ENCODE results near the gene VSIG4. TPM values are rescaled to one million over a fixed set of nuclear protein-coding genes. Genes with fewer than 3 reads are reported as not detected.
"Not testable (repeated sequence)": the region's sequence is repeated elsewhere in the genome, so short reads cannot be mapped to it uniquely, and the experiment has no call there.

Gene VSIG4
- total and polyA plus RNA-seq, 2 experiments from 2014 or later = not detected

DNA sequence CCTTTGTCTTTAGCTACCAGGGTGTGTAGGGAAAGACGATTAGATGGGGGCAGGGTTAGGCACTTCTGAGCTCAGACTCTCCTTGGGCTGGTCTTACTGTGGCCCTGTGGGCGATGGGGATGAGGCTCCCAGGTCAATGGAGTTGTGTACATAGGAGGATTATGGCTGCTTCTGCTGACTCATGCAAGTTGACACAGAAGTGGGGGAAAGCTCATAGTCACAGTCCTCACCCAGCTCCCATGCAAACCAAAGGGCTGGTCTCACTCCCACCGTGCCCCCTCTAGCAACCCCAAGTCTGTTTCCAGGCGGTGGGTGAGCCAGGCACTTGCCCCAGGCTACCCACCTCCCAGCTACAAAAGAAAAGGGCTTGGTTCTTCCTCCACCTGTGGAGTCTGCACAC, 24.4 kb upstream of the VSIG4 start:
- H3K27me3 ChIP-seq (replicated peaks; ENCODE audit: insufficient read depth) = no peaks in the 10 kb centered on the region
- H3K79me2 ChIP-seq (ENCODE audit: insufficient read depth) = no peaks in the 10 kb centered on the region
- no peaks in the 10 kb centered on the region for H3K9me2 ChIP-seq (ENCODE audit: insufficient read depth)
- H3K4me3 ChIP-seq = no peak overlapping the region
- H3K4me2 ChIP-seq (ENCODE audit: unreplicated experiment) = no peak overlapping the region
- H3F3A ChIP-seq (ENCODE audit: insufficient read depth) = no peaks in the 10 kb centered on the region
- no peak for TF ChIP-seq EZH2 (IDR thresholded peaks at IDR 0.05; ENCODE audit: insufficient read depth, poor library complexity, severe bottlenecking)
- no peak for TF ChIP-seq EZH2phosphoT487 (IDR thresholded peaks at IDR 0.05; ENCODE audit: insufficient read depth, low read depth)
- in situ Hi-C loops (cut with MboI) = no loop called here
- no peak overlapping the region for H3K9ac ChIP-seq
- WGBS, 2 experiments (ENCODE audit: low coverage in 1 of 2, low lambda C conversion rate in 2 of 2, missing lambda C conversion rate in 2 of 2) = 22 to 49% methylated on average over 3 to 4 of the region's 4 CpGs
- H3K4me1 ChIP-seq (ENCODE audit: insufficient read depth) = no peaks in the 10 kb centered on the region
- H3K27ac ChIP-seq = no peak overlapping the region
- H4K20me1 ChIP-seq (ENCODE audit: insufficient read depth) = no peaks in the 10 kb centered on the region
- no peaks in the 10 kb centered on the region for H3K9me3 ChIP-seq (ENCODE audit: low read depth)
- no peaks in the 10 kb centered on the region for H3K36me3 ChIP-seq (ENCODE audit: low read depth)
- DNase-seq = no peak
- no peak overlapping the region for H2AFZ ChIP-seq

DNA sequence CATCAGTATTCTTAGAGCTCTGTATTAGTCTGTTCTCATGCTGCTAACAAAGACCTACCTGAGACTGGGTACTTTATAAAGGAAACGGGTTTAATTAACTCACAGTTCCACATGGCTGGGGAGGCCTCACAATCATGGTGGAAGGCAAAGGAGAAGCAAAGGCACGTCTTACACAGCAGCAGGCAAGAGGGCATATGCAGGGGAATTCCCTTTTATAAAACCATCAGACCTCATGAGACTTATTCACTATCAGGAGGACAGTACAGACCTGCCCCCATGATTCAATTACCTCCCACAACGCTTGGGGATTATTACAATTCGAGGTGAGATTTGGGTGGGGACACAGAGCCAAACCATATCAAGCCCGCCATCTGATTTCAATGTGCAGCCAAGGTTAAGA, 17.1 kb upstream of the VSIG4 start:
- H3K9me3 ChIP-seq (ENCODE audit: low read depth); H3K4me1 ChIP-seq (ENCODE audit: insufficient read depth); H3K27me3 ChIP-seq (replicated peaks; ENCODE audit: insufficient read depth); H2AFZ ChIP-seq; H3K79me2 ChIP-seq (ENCODE audit: insufficient read depth); H3K4me3 ChIP-seq; DNase-seq; H3K9me2 ChIP-seq (ENCODE audit: insufficient read depth); H4K20me1 ChIP-seq (ENCODE audit: insufficient read depth); H3K27ac ChIP-seq; H3K4me2 ChIP-seq (ENCODE audit: unreplicated experiment); H3K36me3 ChIP-seq (ENCODE audit: low read depth); H3F3A ChIP-seq (ENCODE audit: insufficient read depth); in situ Hi-C loops (cut with MboI); H3K9ac ChIP-seq: not testable (repeated sequence)
- WGBS, 2 experiments (ENCODE audit: low coverage in 1 of 2, low lambda C conversion rate in 2 of 2, missing lambda C conversion rate in 2 of 2) = 37 to 38% methylated on average over 4 to 5 of the region's 5 CpGs

DNA sequence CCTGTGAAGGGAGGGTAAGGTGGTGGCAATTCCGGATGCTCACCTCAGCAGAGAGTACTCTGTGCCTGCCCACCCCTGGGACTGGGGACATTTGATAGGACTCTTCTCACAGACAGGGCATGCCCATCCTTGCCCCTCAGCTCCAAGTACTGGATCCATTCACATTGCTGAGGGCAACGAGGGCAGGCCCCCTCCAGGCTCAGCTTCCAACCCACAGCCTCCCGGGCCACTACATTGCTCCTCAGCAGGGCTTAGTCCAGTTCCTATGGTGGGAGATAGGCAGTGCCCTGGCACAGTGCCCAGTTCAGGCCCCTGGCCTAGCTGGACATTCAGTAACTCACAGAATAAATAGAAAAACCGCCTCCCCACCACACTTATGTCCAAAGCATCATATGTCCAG, 15.1 kb upstream of the VSIG4 start:
- Histone ChIP-seq H3K27ac (no peak overlapping the region), H3K4me3 (no peak overlapping the region), H3K4me2 (ENCODE audit: unreplicated experiment) (no peak overlapping the region), H3K36me3 (ENCODE audit: low read depth) (no peaks in the 10 kb centered on the region), H3K79me2 (ENCODE audit: insufficient read depth) (no peaks in the 10 kb centered on the region), H3K9me3 (ENCODE audit: low read depth) (no peaks in the 10 kb centered on the region), H3K27me3 (replicated peaks; ENCODE audit: insufficient read depth) (no peaks in the 10 kb centered on the region), H4K20me1 (ENCODE audit: insufficient read depth) (no peaks in the 10 kb centered on the region), H3K9me2 (ENCODE audit: insufficient read depth) (no peaks in the 10 kb centered on the region), H3K4me1 (ENCODE audit: insufficient read depth) (no peaks in the 10 kb centered on the region), H3K9ac (no peak overlapping the region), H2AFZ (no peak overlapping the region), H3F3A (ENCODE audit: insufficient read depth) (no peaks in the 10 kb centered on the region)
- no peak for DNase-seq
- in situ Hi-C loops (cut with MboI) = no loop called here
- TF ChIP-seq EZH2 (IDR thresholded peaks at IDR 0.05; ENCODE audit: insufficient read depth, poor library complexity, severe bottlenecking) (no peak), EZH2phosphoT487 (IDR thresholded peaks at IDR 0.05; ENCODE audit: insufficient read depth, low read depth) (no peak)
- 0 to 26% methylated on average over 1 to 2 of the region's 4 CpGs for WGBS, 2 experiments (ENCODE audit: low coverage in 1 of 2, low lambda C conversion rate in 2 of 2, missing lambda C conversion rate in 2 of 2)

DNA sequence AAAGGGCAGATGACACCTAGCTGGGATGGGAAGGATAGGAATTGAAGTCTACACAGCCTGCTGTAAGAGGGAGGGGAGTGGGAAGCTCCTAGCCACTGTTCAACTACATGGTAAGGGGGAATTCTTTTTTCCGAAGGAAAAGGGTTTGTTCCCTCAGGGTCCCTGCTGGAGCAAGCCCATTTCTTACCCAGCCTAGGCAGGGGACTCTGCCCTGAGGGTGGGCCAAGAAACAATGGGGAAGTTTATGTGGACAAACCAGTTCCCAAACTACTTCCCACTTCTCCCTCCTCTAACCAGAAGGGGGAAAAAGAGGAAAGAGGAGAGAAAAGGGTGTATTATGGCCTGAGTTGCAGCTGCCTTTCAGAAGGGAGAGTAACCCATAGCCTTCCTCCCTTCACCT, 13.5 kb upstream of the VSIG4 start:
- H3K4me3 ChIP-seq = no peak overlapping the region
- no peak overlapping the region for H3K4me2 ChIP-seq (ENCODE audit: unreplicated experiment)
- no peaks in the 10 kb centered on the region for H3K4me1 ChIP-seq (ENCODE audit: insufficient read depth)
- DNase-seq = no peak
- H3F3A ChIP-seq (ENCODE audit: insufficient read depth) = no peaks in the 10 kb centered on the region
- no peak overlapping the region for H3K27ac ChIP-seq
- no peaks in the 10 kb centered on the region for H3K79me2 ChIP-seq (ENCODE audit: insufficient read depth)
- 0% methylated on average over 1 of the region's 1 CpG for WGBS, 2 experiments (ENCODE audit: low coverage in 1 of 2, low lambda C conversion rate in 2 of 2, missing lambda C conversion rate in 2 of 2)
- H4K20me1 ChIP-seq (ENCODE audit: insufficient read depth) = no peaks in the 10 kb centered on the region
- H3K9me3 ChIP-seq (ENCODE audit: low read depth) = no peaks in the 10 kb centered on the region
- TF ChIP-seq EZH2 (IDR thresholded peaks at IDR 0.05; ENCODE audit: insufficient read depth, poor library complexity, severe bottlenecking) (no peak), EZH2phosphoT487 (IDR thresholded peaks at IDR 0.05; ENCODE audit: insufficient read depth, low read depth) (no peak)
- no peak overlapping the region for H2AFZ ChIP-seq
- H3K36me3 ChIP-seq (ENCODE audit: low read depth) = no peaks in the 10 kb centered on the region
- in situ Hi-C loops (cut with MboI) = no loop called here
- H3K9me2 ChIP-seq (ENCODE audit: insufficient read depth) = no peaks in the 10 kb centered on the region
- no peaks in the 10 kb centered on the region for H3K27me3 ChIP-seq (replicated peaks; ENCODE audit: insufficient read depth)
- no peak overlapping the region for H3K9ac ChIP-seq

DNA sequence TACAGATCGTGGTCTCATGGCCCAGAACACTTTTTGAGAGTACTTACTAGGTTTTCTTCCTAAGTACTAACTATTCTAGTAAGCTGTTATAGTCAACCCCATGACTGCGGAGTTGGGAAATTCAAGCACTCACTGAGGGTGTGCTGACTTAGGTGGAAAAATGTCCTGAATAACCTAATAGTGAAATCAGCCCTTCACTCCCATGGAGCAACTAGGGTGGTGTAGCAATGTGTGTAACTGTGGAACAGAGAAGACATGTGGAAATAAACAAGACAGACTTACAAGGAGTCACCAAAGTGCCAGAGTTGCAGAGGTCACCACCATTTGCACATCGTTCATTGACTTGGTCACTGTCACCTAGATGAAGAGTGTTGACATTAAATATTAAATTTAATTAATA, 12.1 kb upstream of the VSIG4 start:
- no peak overlapping the region for H2AFZ ChIP-seq
- no peak overlapping the region for H3K4me2 ChIP-seq (ENCODE audit: unreplicated experiment)
- DNase-seq = no peak
- H3K27me3 ChIP-seq (replicated peaks; ENCODE audit: insufficient read depth) = no peaks in the 10 kb centered on the region
- H3K9me2 ChIP-seq (ENCODE audit: insufficient read depth) = no peaks in the 10 kb centered on the region
- H3K36me3 ChIP-seq (ENCODE audit: low read depth) = no peaks in the 10 kb centered on the region
- H3K27ac ChIP-seq = no peak overlapping the region
- H3K4me3 ChIP-seq = no peak overlapping the region
- no peaks in the 10 kb centered on the region for H3K4me1 ChIP-seq (ENCODE audit: insufficient read depth)
- no peak overlapping the region for H3K9ac ChIP-seq
- in situ Hi-C loops (cut with MboI) = no loop called here
- H3K9me3 ChIP-seq (ENCODE audit: low read depth) = no peaks in the 10 kb centered on the region
- 20 to 40% methylated on average over 3 of the region's 3 CpGs for WGBS, 2 experiments (ENCODE audit: low coverage in 1 of 2, low lambda C conversion rate in 2 of 2, missing lambda C conversion rate in 2 of 2)
- TF ChIP-seq EZH2phosphoT487 (IDR thresholded peaks at IDR 0.05; ENCODE audit: insufficient read depth, low read depth) (no peak), EZH2 (IDR thresholded peaks at IDR 0.05; ENCODE audit: insufficient read depth, poor library complexity, severe bottlenecking) (no peak)
- H3K79me2 ChIP-seq (ENCODE audit: insufficient read depth) = no peaks in the 10 kb centered on the region
- no peaks in the 10 kb centered on the region for H4K20me1 ChIP-seq (ENCODE audit: insufficient read depth)
- no peaks in the 10 kb centered on the region for H3F3A ChIP-seq (ENCODE audit: insufficient read depth)

All from GM23248 (cell line).